Measurements from ENCODE around the gene VPS4A.

DNA sequence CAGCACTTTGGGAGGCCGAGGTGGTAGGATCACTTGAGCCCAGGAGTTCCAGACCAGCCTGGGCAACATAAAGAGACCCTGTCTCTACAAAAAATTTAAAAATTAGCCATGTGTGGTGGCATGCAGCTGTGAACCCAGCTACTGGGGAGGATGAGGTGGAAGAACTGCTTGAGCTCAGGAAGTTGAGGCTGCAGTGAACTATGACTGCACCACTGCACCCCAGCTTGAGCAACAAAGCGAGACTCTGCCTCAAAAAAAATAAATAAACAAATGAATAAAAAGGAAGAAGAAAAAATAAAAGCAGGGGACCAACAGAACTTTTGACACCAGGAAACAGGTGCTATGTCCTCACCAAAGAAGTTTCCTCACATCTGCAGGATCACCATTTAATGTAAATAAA, 60.4 kb downstream of the VPS4A start:
- TF ChIP-seq YY1 (IDR thresholded peaks at IDR 0.05; ENCODE audit: insufficient read depth, insufficient read length) (no peak), SUZ12 (IDR thresholded peaks at IDR 0.05; ENCODE audit: extremely low read depth, insufficient read depth, insufficient read length) (no peak), ZNF274 (IDR thresholded peaks at IDR 0.05; ENCODE audit: low read depth, low read length) (no peak)

Measured in NT2/D1 (cell line).